Endodermal cell (in vitro differentiated cells): ENCODE measurements around the gene FTO. TPM values are rescaled to one million over a fixed set of nuclear protein-coding genes. Genes with fewer than 3 reads are reported as not detected.

Experiments used
- DNase-seq: peaks from one replicate; pipeline ENCODE4 v3.0.0-alpha.2; 2017
- H3K27ac ChIP-seq: 2 replicates; pipeline ENCODE4 v1.5.1; 2013; ENCODE audit warnings: mild to moderate bottlenecking, low read depth, low read length, moderate library complexity
- H3K27me3 ChIP-seq: 2 replicates; pipeline ENCODE4 v1.6.1; 2013; ENCODE audit warnings: mild to moderate bottlenecking, low read length, moderate library complexity; ENCODE audit not compliant: insufficient read depth, control insufficient read depth, poor library complexity, severe bottlenecking
- H3K36me3 ChIP-seq: 2 replicates; pipeline ENCODE4 v1.7.0; 2013; ENCODE audit warnings: mild to moderate bottlenecking, low read length, moderate library complexity; ENCODE audit not compliant: control insufficient read depth, insufficient read depth
- H3K4me1 ChIP-seq: one replicate; pipeline ENCODE4 v1.7.0; 2013; ENCODE audit warnings: low read length; ENCODE audit not compliant: control insufficient read depth, insufficient read depth
- H3K4me3 ChIP-seq: 2 replicates; pipeline ENCODE4 v1.5.1; 2013; ENCODE audit warnings: mild to moderate bottlenecking, low read length, moderate library complexity
- H3K9ac ChIP-seq: 2 replicates; pipeline ENCODE4 v1.6.1; 2013; ENCODE audit warnings: mild to moderate bottlenecking, low read length, moderate library complexity; ENCODE audit not compliant: poor library complexity, severe bottlenecking; ENCODE audit errors: extremely low read depth
- H3K9me3 ChIP-seq: 2 replicates; pipeline ENCODE4 v1.6.1; 2013; ENCODE audit warnings: mild to moderate bottlenecking, low read length, moderate library complexity; ENCODE audit not compliant: control insufficient read depth
- H3K27ac Mint-ChIP-seq: 2 replicates; pipeline ENCODE4 v1.8.0; 2020; ENCODE audit warnings: mixed read lengths
- H3K27me3 Mint-ChIP-seq: 2 replicates; pipeline ENCODE4 v1.8.0; 2021; ENCODE audit warnings: mild to moderate bottlenecking, mixed read lengths; ENCODE audit not compliant: insufficient read depth
- H3K36me3 Mint-ChIP-seq: 2 replicates; pipeline ENCODE4 v1.8.0; 2020; ENCODE audit warnings: low read depth, mixed read lengths
- H3K4me1 Mint-ChIP-seq: 2 replicates; pipeline ENCODE4 v1.8.0; 2020; ENCODE audit warnings: mixed read lengths
- H3K4me3 Mint-ChIP-seq: 2 replicates; pipeline ENCODE4 v1.8.0; 2020; ENCODE audit warnings: mild to moderate bottlenecking, moderate library complexity, mixed read lengths
- H3K9me3 Mint-ChIP-seq: 2 replicates; pipeline ENCODE4 v1.8.0; 2020; ENCODE audit warnings: mild to moderate bottlenecking, mixed read lengths
- WGBS, 2 experiments: methylation state at CpG; one replicate each; pipeline versions ENCODE4 v1.1.5 to v1.1.7; 2013; ENCODE audit warnings: missing lambda C conversion rate in 2 of 2, mixed read lengths in 1 of 2; ENCODE audit not compliant: insufficient coverage in 1 of 2, insufficient read length in 1 of 2; 5-methylcytosine and 5-hydroxymethylcytosine counted together
- total RNA-seq, 2 donors: library from RNA; stranded (reverse); fragmentation: NEBNext Ultra II Directional in 1 of 2; extraction: Animal tissue kit (Norgen Biotek cat#: 25700) in 1 of 2; gene quantifications; 2 replicates in 1 of 2; 3 replicates in 1 of 2; pipeline ENCODE4 v1.2.1, GENCODE V29; 2021
- TF ChIP-seq, protein P1 (sequence below): fragments of 200-600 bp; sonication (generic); conservative IDR thresholded peaks from 2 replicates; pipeline ENCODE4 v1.5.0; 2021; ENCODE audit warnings: antibody characterized with exemption, mild to moderate bottlenecking

Gene FTO
- total RNA-seq, 2 donors from 2014 or later, result 80.3 to 102 TPM

DNA sequence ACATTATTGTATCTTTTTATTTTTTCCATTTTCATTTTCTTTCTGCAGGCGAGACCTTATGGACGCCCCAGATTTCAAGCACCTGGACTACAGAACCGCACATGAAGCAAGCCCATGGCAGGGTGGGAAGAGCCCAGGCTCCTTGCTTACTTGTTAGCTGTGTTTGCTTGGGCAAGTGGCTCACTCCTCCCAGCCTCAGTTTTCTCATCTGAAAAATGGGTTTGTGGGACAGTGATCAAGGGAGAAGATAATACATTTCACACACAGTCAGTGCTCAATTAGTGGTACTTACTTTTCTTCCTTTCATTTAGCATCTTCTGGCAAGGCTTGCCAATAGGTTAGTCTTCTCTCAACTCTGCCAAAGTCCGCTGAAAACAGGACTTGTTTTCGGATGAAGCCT is 465.2 kb downstream of the FTO start:
- H3K27ac Mint-ChIP-seq, result no peak overlapping the region
- Histone ChIP-seq H3K9ac (no peak overlapping the region), H3K4me3 (no peak overlapping the region), H3K27me3 (no peaks in the 10 kb centered on the region), H3K27ac (no peak overlapping the region), H3K9me3 (no peaks in the 10 kb centered on the region), H3K4me1 (peaks cover 6% of the 10 kb centered on the region), H3K36me3 (no peaks in the 10 kb centered on the region)
- H3K36me3 Mint-ChIP-seq, result no peaks in the 10 kb centered on the region
- no peak overlapping the region for H3K4me3 Mint-ChIP-seq
- H3K4me1 Mint-ChIP-seq, result peaks cover 20% of the 10 kb centered on the region
- H3K27me3 Mint-ChIP-seq, result no peaks in the 10 kb centered on the region
- WGBS, 2 experiments, result 91 to 98% methylated on average over 4 to 5 of the region's 5 CpGs
- H3K9me3 Mint-ChIP-seq, result no peaks in the 10 kb centered on the region
- no peak for DNase-seq
- TF ChIP-seq, protein P1, sequence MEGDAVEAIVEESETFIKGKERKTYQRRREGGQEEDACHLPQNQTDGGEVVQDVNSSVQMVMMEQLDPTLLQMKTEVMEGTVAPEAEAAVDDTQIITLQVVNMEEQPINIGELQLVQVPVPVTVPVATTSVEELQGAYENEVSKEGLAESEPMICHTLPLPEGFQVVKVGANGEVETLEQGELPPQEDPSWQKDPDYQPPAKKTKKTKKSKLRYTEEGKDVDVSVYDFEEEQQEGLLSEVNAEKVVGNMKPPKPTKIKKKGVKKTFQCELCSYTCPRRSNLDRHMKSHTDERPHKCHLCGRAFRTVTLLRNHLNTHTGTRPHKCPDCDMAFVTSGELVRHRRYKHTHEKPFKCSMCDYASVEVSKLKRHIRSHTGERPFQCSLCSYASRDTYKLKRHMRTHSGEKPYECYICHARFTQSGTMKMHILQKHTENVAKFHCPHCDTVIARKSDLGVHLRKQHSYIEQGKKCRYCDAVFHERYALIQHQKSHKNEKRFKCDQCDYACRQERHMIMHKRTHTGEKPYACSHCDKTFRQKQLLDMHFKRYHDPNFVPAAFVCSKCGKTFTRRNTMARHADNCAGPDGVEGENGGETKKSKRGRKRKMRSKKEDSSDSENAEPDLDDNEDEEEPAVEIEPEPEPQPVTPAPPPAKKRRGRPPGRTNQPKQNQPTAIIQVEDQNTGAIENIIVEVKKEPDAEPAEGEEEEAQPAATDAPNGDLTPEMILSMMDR, result no peak

DNA sequence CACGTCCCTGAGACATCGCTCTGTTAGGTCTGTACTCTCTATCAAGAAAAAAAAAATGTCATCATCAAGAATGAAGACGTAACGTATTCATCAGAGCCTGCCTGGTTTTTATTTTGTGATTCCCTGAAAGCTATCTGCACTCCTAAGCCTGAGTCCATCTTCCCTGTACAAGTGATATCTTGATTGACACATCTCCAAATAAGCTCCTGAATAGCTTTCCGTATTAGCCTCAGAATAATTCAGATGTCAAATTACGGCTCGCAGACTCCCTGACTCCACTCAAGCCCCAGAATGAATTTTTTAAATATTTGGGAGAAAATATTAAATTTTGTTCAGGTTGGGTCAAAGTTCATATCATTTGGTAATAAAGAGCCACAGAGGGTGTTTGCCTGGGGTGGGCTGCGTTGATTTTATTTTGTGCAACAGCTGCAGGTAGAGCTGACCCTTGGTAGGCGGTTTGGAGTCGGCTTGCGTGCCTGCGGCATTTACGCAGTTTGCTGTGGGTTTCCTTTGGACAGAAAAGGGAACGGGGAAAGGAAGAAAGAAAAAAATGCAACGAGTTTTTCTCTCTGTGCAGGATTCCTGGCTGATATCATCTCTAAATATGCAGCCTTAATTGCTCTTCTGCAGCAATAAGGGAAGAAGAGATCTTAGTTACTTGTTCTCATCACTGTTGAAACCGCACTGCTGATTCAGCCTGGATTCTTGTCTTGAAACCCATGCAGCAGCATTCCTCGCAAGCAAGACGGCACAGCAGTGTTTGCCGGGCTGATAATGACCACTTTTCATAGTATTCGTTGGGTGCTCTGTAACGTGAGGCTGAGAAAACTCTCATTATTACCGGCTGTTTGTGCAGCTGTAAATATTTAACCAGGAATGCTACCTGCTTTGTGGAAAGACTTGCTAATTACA is 467.9 kb downstream of the FTO start:
- H3K27ac ChIP-seq, result no peak overlapping the region
- no peaks in the 10 kb centered on the region for H3K36me3 ChIP-seq
- peak; percentile 63 for DNase-seq
- H3K9me3 ChIP-seq, result no peaks in the 10 kb centered on the region
- H3K4me1 ChIP-seq, result peaks cover 10% of the 10 kb centered on the region
- H3K9ac ChIP-seq, result no peak overlapping the region
- peak overlapping the region; percentile 36 for H3K4me3 ChIP-seq
- Mint-ChIP-seq H3K9me3 (no peaks in the 10 kb centered on the region), H3K4me3 (no peak overlapping the region), H3K27me3 (no peaks in the 10 kb centered on the region), H3K27ac (peak overlapping the region; percentile 71), H3K4me1 (peaks cover 45% of the 10 kb centered on the region), H3K36me3 (no peaks in the 10 kb centered on the region)
- 71 to 76% methylated on average over 16 to 22 of the region's 22 CpGs for WGBS, 2 experiments
- H3K27me3 ChIP-seq, result no peaks in the 10 kb centered on the region
- TF ChIP-seq, protein P1, result no peak

DNA sequence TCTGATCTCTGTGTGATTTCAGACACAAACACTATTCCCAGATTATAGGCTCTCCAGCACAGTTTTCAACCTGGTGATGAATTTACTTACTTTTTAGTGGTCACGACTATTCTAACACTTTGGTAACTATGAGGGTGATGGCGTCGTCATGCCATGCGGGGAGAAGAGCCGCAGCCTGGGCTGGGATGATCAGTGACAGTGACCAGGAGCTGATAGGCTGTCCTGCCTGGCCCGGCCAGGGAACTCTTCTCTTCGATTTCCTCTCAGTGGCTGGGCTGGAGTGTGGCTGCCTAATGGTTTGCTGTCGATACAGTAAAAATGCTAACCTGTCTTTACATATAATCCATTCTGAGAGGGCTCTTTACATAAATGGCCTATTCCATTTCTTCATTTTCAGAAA is 469.5 kb downstream of the FTO start:
- Mint-ChIP-seq H3K27ac (no peak overlapping the region), H3K36me3 (no peaks in the 10 kb centered on the region), H3K27me3 (peaks cover 4% of the 10 kb centered on the region), H3K4me3 (no peak overlapping the region), H3K9me3 (no peaks in the 10 kb centered on the region), H3K4me1 (peaks cover 49% of the 10 kb centered on the region)
- TF ChIP-seq, protein P1, result no peak
- H3K4me3 ChIP-seq, result no peak overlapping the region
- DNase-seq, result peak; percentile 59
- H3K27ac ChIP-seq, result no peak overlapping the region
- WGBS, 2 experiments, result 80 to 81% methylated on average over 4 to 8 of the region's 8 CpGs
- no peaks in the 10 kb centered on the region for H3K27me3 ChIP-seq
- no peaks in the 10 kb centered on the region for H3K36me3 ChIP-seq
- H3K9me3 ChIP-seq, result no peaks in the 10 kb centered on the region
- peaks cover 10% of the 10 kb centered on the region for H3K4me1 ChIP-seq
- H3K9ac ChIP-seq, result no peak overlapping the region
